NB4 (cell line): ENCODE data around the gene UNC45A.

Experiments used
- DNase-seq: peaks from one replicate; pipeline ENCODE4 v3.0.0; 2010; ENCODE audit warnings: low read depth
- H3K4me3 ChIP-seq: one replicate; pipeline ENCODE4 v1.5.1; 2011; ENCODE audit warnings: mild to moderate bottlenecking, low read depth, low read length, moderate library complexity
- MYC ChIP-seq: IDR thresholded peaks from 2 replicates; pipeline ENCODE4 v1.6.1; 2011; ENCODE audit warnings: low read depth, low read length
- POLR2A ChIP-seq: IDR thresholded peaks from 2 replicates; pipeline ENCODE4 v1.6.1; 2011; ENCODE audit warnings: mild to moderate bottlenecking; ENCODE audit not compliant: insufficient read length; ENCODE audit errors: extremely low read depth
- TF ChIP-seq, protein P1 (sequence below): IDR thresholded peaks from 2 replicates; pipeline ENCODE4 v1.6.1; 2011; ENCODE audit warnings: low read depth, low read length
- TF ChIP-seq, protein P2 (sequence below): IDR thresholded peaks from one replicate; pipeline ENCODE4 v1.5.1; 2012; ENCODE audit warnings: low read depth, low read length

UNC45A gene

DNA sequence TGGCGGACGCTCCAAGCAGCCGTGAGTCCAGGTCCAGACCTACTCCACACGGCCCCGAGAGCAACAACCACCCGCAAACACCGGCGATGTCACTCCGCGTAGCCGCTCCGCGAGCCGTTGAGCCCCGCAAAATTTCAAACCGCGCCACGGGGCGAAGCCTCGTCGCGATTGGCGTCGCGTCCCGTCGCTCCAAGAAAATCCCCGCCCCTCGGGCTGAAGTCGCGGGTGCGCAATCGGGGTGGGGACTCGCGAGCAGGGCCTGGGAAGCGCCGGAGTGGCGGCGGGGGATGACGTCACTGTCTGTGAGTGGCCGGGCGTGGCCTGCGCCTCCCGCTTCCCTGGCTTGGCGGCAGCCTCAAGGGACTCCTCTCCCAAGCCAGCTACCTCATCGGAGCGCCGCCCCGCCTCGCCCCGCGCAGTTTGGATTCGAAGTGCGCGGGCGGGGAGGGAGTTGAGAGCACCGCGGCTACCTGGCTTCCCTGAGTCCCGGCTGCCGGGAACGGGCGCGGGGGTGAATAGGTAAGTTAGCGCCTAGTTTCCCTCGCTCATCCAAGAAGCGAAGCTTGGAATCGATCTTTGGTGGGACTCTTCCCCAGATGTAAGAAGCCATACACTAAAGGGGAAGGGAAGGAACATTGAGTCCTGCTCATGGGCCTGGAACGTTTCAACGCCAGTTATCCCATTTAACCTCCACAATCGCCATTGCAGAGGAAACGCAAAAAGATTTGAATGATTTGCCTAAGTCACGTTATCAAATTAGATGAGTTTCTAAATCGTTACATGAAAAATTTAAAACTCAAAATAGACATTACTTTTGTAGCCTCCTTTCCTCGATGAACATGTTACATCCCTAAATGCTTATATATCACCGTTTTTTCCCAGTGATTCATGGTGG is 59.6 kb downstream of the UNC45A start, which contains the start of gene PRC1:
PRC1 (minus strand) TSS at position 119 of the 895 bp plus-strand sequence; CDS start at position 1, 118 bp downstream.
- peak; percentile 99 for DNase-seq
- H3K4me3 ChIP-seq, result peak within 1 kb of the TSS; percentile 80
- TF ChIP-seq, protein P1, sequence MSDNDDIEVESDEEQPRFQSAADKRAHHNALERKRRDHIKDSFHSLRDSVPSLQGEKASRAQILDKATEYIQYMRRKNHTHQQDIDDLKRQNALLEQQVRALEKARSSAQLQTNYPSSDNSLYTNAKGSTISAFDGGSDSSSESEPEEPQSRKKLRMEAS, result peak; percentile 78; the same call in 1 of the 2 replicates
- TF ChIP-seq, protein P2, sequence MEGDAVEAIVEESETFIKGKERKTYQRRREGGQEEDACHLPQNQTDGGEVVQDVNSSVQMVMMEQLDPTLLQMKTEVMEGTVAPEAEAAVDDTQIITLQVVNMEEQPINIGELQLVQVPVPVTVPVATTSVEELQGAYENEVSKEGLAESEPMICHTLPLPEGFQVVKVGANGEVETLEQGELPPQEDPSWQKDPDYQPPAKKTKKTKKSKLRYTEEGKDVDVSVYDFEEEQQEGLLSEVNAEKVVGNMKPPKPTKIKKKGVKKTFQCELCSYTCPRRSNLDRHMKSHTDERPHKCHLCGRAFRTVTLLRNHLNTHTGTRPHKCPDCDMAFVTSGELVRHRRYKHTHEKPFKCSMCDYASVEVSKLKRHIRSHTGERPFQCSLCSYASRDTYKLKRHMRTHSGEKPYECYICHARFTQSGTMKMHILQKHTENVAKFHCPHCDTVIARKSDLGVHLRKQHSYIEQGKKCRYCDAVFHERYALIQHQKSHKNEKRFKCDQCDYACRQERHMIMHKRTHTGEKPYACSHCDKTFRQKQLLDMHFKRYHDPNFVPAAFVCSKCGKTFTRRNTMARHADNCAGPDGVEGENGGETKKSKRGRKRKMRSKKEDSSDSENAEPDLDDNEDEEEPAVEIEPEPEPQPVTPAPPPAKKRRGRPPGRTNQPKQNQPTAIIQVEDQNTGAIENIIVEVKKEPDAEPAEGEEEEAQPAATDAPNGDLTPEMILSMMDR, result no peak
- TF ChIP-seq MYC (peak; percentile 86; the same call in 1 of the 2 replicates), POLR2A (peak; percentile 87)

DNA sequence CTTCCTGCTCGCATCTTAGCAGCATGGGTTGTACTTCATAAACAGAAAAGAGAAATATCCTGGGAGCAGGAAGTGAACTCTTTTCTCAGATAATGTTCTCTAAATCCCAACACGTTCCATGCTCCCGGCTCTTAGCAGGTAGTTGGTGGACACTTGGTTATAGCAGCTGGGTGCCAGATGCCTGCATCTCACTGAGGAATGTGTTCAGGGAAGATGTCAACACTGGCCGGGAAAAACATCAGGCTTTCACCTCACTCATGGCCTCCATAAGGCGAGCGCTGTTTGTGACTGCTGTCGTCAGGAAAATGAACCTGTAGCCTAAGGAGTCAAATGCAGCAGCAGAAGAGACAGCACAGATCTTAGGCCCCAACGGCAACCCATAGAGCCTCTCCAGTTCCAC is 63.7 kb downstream of the UNC45A start:
- DNase-seq, result no peak
- no peak overlapping the region for H3K4me3 ChIP-seq
- TF ChIP-seq, protein P1, result no peak
- TF ChIP-seq, protein P2, result no peak
- TF ChIP-seq POLR2A (no peak), MYC (no peak)

DNA sequence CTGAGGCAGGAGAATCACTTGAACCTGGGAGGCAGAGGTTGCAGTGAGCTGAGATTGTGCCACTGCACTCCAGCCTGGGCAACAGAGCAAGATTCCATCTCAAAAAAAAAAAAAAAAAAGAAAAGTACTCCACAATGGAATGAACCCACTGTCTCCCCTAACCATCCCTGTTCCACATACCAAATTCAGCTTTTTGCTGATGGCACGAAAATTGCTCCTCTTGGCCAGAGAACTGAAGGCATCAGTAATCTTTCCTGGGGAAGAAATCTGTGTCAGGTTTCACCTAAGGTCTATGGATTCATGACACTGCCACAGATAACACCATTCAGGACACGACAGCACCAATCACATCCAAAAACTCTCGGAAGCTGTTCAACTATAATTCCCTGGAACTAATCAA is 66.1 kb downstream of the UNC45A start:
- TF ChIP-seq, protein P2, result no peak
- TF ChIP-seq MYC (no peak), POLR2A (no peak)
- TF ChIP-seq, protein P1, result no peak
- DNase-seq, result no peak
- H3K4me3 ChIP-seq, result no peak overlapping the region
